GOT3 (cell line): ENCODE data around the gene CNR1.

Experiments used
- DNase-seq: peaks from one replicate; lab custom pipeline; 2025; ENCODE audit warnings: mixed read lengths; lab: John Stamatoyannopoulos, UW

The CNR1 gene

DNA sequence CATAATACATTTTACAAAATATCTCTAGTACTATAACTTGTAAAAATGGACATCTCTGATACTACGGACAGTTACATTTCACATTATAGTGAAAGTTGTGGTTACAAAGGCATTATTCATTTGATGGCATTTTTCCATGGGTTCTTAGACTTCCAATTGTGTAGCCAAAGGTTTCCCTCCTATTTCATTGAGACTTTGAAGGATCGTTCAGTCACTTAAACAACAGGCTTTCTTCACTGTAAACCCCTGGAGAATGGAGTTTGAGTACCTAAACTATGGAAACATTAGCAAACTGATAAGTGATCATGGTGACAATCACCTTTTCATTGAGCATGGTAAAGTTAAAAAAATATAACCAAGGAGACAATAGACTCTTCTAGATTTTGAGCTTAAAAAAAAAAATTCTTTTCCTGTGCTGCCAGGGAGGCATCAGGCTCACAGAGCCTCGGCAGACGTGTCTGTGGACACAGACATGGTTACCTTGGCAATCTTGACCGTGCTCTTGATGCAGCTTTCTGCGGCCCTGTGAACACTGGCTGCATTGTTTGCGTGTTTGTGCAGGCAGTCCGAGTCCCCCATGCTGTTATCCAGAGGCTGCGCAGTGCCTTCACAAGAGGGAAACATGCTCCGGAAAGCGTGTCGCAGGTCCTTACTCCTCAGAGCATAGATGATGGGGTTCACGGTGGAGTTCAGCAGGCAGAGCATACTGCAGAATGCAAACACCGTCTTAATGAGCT lies 22.6 kb downstream of the CNR1 start:
- no peak for DNase-seq

- DNase-seq = no peak
Measured at GRCh38 chr6:88142297-88142668, 23.9 kb downstream of the CNR1 start.

GRCh38 chr6:88141561-88142296 lies 24.4 kb downstream of the CNR1 start:
- no peak for DNase-seq

DNA sequence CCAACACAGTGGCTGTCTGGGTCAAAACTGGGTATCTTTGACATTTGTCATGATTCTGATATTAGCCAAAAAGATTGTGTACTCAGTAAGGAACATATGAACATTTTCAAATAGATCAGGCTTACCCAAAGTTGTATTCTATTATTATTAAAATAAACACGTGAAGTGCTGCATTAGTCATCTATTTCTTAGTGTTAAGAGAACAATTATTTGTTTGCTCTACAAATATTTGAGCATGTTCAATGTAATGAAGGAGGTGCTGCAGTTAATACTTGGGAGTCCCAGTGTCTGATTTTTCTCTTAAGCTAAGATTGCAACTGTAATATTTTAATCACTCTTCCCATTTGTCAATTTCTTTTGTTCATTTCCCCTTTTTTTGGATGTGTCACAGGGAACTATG lies 28.2 kb downstream of the CNR1 start:
- no peak for DNase-seq

GRCh38 chr6:88135578-88136114 lies 30.5 kb downstream of the CNR1 start:
- DNase-seq = no peak

DNA sequence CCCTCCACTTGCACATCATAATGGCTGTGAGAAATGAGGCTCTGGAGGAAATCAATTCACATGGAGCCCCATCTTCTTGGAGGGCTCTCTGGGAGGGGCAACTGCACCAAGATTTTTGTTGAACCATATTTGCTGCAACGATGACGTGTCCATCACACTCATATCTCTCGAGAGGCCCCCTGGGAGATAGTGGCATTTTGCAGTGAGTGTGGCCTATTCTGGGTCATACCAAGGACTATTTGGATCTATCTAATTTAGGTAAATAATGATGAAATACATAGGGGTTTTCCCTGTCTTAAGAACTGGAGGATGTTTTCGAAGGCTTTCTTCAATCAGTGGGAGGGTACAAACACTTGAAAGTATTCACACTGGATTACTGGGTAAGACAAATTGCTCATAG lies 31.6 kb downstream of the CNR1 start:
- DNase-seq = no peak

DNA sequence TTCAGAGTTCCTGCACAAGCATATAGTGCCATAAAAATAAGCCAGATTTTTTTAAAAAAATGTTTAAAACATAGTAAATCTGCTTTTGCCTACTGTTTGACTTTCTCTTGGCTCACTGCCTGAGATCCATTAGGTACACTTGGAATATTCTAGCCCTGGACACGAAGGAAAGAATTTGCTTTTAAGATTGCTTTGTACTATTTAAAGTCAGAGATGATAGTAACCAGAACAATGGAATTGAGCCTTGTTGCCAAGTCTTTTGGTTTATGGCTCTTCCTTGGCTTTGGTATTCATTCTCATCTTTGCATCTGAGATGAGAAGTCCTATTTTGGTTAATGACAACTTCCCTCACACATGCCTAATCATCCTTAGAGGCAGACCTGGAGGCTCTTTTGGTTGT lies 32.4 kb downstream of the CNR1 start:
- no peak for DNase-seq

GRCh38 chr6:88124925-88125557 lies 41.1 kb downstream of the CNR1 start:
- no peak for DNase-seq

DNA sequence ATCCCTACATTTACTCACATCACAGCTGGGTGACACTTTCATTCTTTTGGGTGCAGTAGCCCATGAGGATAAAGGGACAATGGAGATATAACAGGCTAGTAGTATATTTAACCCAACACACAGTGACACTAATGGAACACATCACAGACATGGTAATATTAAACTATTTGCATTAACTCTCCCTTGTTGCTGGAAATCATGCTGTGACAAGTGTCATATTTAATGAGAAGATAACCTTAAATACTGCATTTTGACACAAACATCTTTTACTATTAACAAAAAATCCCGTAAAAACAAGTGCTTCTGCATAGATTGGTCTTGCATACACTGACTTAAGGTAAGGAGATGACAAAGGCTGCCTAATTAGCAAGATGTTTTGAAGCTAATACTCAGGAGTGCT lies 45.5 kb downstream of the CNR1 start:
- no peak for DNase-seq

GRCh38 chr6:88119769-88120168 lies 46.4 kb downstream of the CNR1 start:
- DNase-seq = no peak

- no peak for DNase-seq
Measured at GRCh38 chr6:88116276-88116675, 49.9 kb downstream of the CNR1 start.

GRCh38 chr6:88115307-88115706 lies 50.8 kb downstream of the CNR1 start:
- no peak for DNase-seq

- DNase-seq = no peak
Measured at GRCh38 chr6:88114838-88115237, 51.3 kb downstream of the CNR1 start.

- no peak for DNase-seq
Measured at GRCh38 chr6:88111991-88112390, 54.2 kb downstream of the CNR1 start.

DNA sequence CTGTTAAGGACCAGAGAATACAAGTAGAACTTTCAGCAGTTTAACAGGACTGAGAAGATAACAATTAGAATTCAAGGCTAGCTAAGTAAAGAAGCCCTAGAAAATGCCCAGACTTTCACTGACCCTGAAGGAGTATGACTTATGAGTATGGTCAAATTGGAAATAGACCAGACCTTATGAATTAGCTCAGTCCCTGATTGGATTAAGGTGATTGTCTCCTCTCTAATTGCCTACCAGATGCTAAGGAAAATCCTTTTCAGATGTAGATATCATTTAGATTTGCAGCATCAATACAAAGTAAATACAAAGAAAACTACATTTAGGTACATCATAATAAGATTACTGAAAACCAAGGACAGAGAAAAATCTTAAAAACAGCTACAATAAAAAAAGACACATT lies 58.9 kb downstream of the CNR1 start:
- no peak for DNase-seq

GRCh38 chr6:88105741-88106340 lies 60.3 kb downstream of the CNR1 start:
- no peak for DNase-seq
